Testis (tissue), 3 donors: ENCODE measurements around the gene KCTD14. TPM values are rescaled to one million over a fixed set of nuclear protein-coding genes. Genes with fewer than 3 reads are reported as not detected.
"Not testable (repeated sequence)": the region's sequence is repeated elsewhere in the genome, so short reads cannot be mapped to it uniquely, and the experiment has no call there.

ENCODE experiments used
- DNase-seq: peaks from one replicate; pipeline ENCODE4 v3.0.0-alpha.2; 2019
- H3K27ac ChIP-seq, 2 donors: fragments of 200-600 bp; sonication (generic); one replicate each; pipeline ENCODE4 v1.5.1; 2019
- H3K27me3 ChIP-seq: fragments of 200-600 bp; sonication (generic); one replicate; pipeline ENCODE4 v1.5.1; 2019
- H3K36me3 ChIP-seq: fragments of 200-600 bp; sonication (generic); one replicate; pipeline ENCODE4 v1.5.1; 2017; ENCODE audit warnings: low read depth; ENCODE audit errors: missing control alignments
- H3K4me1 ChIP-seq: fragments of 200-600 bp; sonication (generic); one replicate; pipeline ENCODE4 v1.5.1; 2019
- H3K4me3 ChIP-seq, 2 donors: fragments of 200-600 bp; sonication (generic); one replicate each; pipeline ENCODE4 v1.5.1; 2017 to 2019
- H3K9me3 ChIP-seq: fragments of 200-600 bp; sonication (generic); one replicate; pipeline ENCODE4 v1.5.1; 2017
- POLR2A ChIP-seq: fragments of 450-650 bp; IDR thresholded peaks from one replicate; pipeline ENCODE4 v1.6.1; 2017; ENCODE audit warnings: antibody characterized with exemption, mild to moderate bottlenecking, moderate library complexity
- WGBS, 2 donors: methylation state at CpG; one replicate each; pipeline ENCODE4 v1.1.5; 2018; 5-methylcytosine and 5-hydroxymethylcytosine counted together
- intact Hi-C: fragments of 100-400 bp; cut with DNase I; formaldehyde crosslinking; loops from one replicate; pipeline ENCODE4 v1.15.1; 2023; ENCODE audit warnings: low total_unique reads
- polyA plus RNA-seq: library from polyadenylated mRNA; stranded (reverse); fragments of 350-450 nt; fragmentation: Illumina TruSeq; extraction: RNeasy Lipid Tissue Mini Kit (QIAGEN cat#74804); gene quantifications from one replicate; pipeline ENCODE4 v1.2.3, GENCODE V29; 2014; ENCODE audit warnings: low read depth, low replicate concordance; ENCODE audit not compliant: insufficient read depth
- total RNA-seq, 2 donors: library from RNA; depleted of rRNA; stranded (reverse); fragments of >200 nt; gene quantifications; one replicate each; pipeline ENCODE4 v1.2.3, GENCODE V29; 2016
- TF ChIP-seq, protein P1 (sequence below), 3 experiments: fragments of 450-650 bp in 2 of 3; fragments of 200-600 bp in 1 of 3; sonication (generic) in 1 of 3; IDR thresholded peaks; one replicate each; pipeline ENCODE4 v1.5.1; 2016 to 2019; ENCODE audit warnings: antibody characterized with exemption in 3 of 3, mild to moderate bottlenecking in 2 of 3, moderate library complexity in 1 of 3

The KCTD14 gene
- total and polyA plus RNA-seq, 3 donors from 2014 or later, result 0.71 to 3.8 (median 1.4) TPM

DNA sequence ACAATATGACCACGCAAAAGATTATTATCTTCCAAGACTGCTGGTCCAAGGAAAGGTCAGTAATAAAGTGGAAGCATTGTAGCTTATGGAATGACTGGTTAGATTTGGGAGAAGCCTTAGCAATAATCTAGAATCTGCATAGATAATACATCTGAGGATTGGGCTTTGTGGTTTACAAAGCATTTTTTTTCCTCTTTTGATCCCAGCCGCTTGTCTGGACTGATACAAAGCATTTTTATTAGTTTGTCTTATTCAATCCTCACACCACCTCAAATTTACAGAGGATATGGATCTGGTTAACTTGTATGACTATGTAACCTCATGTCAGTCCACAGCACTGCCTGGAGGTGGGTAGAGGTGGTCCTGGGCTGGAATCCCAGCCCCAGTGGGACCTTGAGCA is 39.6 kb upstream of the KCTD14 start:
- H3K27me3 ChIP-seq, result no peaks in the 10 kb centered on the region
- H3K4me1 ChIP-seq, result peaks cover 12% of the 10 kb centered on the region
- DNase-seq, result no peak
- no peak for TF ChIP-seq POLR2A
- TF ChIP-seq, protein P1, sequence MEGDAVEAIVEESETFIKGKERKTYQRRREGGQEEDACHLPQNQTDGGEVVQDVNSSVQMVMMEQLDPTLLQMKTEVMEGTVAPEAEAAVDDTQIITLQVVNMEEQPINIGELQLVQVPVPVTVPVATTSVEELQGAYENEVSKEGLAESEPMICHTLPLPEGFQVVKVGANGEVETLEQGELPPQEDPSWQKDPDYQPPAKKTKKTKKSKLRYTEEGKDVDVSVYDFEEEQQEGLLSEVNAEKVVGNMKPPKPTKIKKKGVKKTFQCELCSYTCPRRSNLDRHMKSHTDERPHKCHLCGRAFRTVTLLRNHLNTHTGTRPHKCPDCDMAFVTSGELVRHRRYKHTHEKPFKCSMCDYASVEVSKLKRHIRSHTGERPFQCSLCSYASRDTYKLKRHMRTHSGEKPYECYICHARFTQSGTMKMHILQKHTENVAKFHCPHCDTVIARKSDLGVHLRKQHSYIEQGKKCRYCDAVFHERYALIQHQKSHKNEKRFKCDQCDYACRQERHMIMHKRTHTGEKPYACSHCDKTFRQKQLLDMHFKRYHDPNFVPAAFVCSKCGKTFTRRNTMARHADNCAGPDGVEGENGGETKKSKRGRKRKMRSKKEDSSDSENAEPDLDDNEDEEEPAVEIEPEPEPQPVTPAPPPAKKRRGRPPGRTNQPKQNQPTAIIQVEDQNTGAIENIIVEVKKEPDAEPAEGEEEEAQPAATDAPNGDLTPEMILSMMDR (IDR thresholded peaks at IDR 0.05), result no peak
- H3K27ac ChIP-seq, result no peak overlapping the region
- WGBS, 2 donors, result 74 to 75% methylated on average over 2 of the region's 2 CpGs
- no peaks in the 10 kb centered on the region for H3K9me3 ChIP-seq
- intact Hi-C loops, result no loop called here
- H3K36me3 ChIP-seq, result no peaks in the 10 kb centered on the region
- H3K4me3 ChIP-seq, result no peak overlapping the region

DNA sequence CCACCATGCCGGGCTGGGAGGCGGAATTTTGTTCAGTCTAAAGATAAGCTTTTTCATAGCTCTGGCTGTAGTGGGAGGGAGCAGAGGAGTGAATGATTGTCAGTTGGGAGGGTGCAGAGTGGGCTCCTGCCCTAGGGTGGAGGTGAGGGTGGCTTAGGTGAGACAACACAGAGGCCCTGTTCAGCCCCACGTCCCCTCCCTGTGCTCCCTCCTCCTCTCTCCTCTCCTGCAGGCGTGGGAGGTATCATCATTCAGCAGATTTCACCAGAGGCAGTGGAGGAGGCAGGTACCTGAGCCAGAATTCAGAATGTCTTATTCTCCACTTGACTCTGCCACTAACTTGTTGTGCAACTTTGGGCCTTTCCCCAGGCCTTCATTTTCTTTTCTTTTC is 38.8 kb upstream of the KCTD14 start:
- Histone ChIP-seq H3K27ac (peak overlapping the region in 1 of 2 donors; percentile 25), H3K27me3 (no peaks in the 10 kb centered on the region), H3K36me3 (no peaks in the 10 kb centered on the region), H3K4me3 (no peak overlapping the region), H3K4me1 (peaks cover 12% of the 10 kb centered on the region), H3K9me3 (no peaks in the 10 kb centered on the region)
- 60 to 69% methylated on average over 4 of the region's 4 CpGs for WGBS, 2 donors
- TF ChIP-seq POLR2A, result no peak
- TF ChIP-seq, protein P1 (IDR thresholded peaks at IDR 0.05), result no peak
- DNase-seq, result peak; percentile 29
- intact Hi-C loops, result no loop called here

DNA sequence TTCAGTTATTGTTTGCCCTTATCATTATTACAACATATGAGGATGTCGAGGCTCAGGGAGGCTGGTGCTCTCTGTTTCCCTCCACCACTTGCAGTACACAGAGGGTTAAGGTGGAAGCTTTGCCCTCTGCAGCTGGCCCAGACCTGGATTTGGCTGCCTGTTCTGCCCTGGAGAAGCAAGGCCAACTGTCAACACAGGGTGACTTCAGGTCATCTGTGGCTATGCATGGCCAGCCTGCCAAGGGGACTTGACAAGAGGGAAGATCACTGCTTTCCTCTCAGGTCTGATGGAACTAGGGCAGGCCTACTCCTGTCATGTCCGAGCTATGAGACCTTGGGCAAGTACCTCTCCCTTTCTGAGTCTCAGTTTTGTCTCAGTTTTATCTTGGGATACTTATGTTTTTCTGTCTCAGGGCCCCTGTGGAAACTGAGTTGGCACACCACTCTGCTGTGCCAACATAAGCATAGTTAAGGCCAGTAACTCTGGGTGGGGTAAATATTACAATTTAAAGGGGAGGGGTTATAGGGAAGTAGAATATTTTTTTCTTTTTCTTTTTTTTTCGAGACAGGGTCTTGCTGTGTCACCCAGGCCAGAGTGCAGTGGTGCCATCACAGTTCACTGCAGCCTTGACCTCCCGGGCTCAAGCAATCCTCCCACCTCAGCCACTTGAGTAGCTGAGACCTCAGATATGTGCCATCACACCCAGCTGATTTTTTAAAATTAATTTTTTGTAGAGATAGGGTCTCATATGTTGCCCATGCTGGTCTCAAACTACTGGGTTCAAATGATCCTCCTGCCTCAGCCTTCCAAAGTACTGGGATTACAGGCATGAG is 38.2 kb upstream of the KCTD14 start:
- no peaks in the 10 kb centered on the region for H3K36me3 ChIP-seq
- H3K4me1 ChIP-seq, result peaks cover 12% of the 10 kb centered on the region
- intact Hi-C loops, result no loop called here
- 57 to 62% methylated on average over 4 of the region's 4 CpGs for WGBS, 2 donors
- TF ChIP-seq, protein P1 (IDR thresholded peaks at IDR 0.05), result no peak
- TF ChIP-seq POLR2A, result no peak
- no peaks in the 10 kb centered on the region for H3K27me3 ChIP-seq
- no peaks in the 10 kb centered on the region for H3K9me3 ChIP-seq
- peak overlapping the region in 1 of 2 donors; percentile 25 for H3K27ac ChIP-seq
- DNase-seq, result peak; percentile 50
- H3K4me3 ChIP-seq, result no peak overlapping the region

DNA sequence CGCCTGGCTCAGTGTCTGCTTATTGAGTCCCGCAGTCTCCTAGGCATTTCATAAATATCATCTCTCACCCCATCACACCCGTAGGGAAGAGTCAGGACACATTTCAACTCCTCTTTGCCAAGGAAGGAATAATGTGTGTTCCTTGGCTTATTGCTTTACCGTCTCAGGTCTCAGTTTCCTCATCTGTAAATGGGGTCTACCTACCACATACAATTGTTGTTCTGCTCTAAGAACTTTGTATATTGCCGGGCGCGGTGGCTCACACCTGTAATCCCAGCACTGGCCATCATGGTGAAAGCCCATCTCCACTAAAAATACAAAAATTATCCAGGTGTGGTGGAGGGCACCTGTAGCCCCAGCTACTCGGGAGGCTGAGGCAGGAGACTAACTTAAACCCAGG is 37.5 kb upstream of the KCTD14 start:
- WGBS, 2 donors, result 94 to 95% methylated on average over 8 of the region's 8 CpGs
- intact Hi-C loops, result no loop called here
- H3K4me1 ChIP-seq, result peaks cover 12% of the 10 kb centered on the region
- no peak overlapping the region for H3K4me3 ChIP-seq
- H3K9me3 ChIP-seq, result no peaks in the 10 kb centered on the region
- H3K27me3 ChIP-seq, result no peaks in the 10 kb centered on the region
- no peaks in the 10 kb centered on the region for H3K36me3 ChIP-seq
- no peak for TF ChIP-seq POLR2A
- TF ChIP-seq, protein P1 (IDR thresholded peaks at IDR 0.05), result no peak
- H3K27ac ChIP-seq, result no peak overlapping the region
- no peak for DNase-seq

DNA sequence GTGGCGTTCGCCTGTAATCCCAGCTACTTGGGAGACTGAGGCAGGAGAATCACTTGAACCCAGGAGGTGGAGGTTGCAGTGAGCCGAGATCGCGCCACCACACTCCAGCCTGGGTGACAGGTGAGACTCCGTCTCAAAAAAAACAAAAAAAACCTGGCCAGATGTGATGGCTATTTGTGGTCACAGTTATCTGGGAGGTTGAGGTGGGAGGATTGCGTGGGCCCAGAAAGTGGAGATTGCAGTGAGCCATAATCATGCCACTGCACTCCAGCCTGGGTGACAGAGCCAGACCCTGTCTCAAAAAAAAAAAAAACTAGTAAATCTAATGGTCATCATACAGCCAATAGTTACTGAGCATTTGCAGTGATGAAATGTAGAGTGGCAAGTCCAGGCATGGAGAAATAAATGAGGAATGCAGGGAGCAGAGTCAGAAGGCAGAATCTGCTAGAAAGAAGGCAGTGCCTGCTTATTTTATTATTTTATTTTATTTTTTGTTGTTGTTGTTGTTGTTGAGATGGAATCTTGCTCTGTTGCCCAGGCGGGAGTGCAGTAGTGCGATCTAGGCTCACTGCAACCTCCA is 36.8 kb upstream of the KCTD14 start:
- DNase-seq, H3K9me3 ChIP-seq, H3K27me3 ChIP-seq, H3K27ac ChIP-seq, intact Hi-C loops, H3K36me3 ChIP-seq, H3K4me3 ChIP-seq: not testable (repeated sequence)
- WGBS, 2 donors, result 87 to 89% methylated on average over 9 of the region's 9 CpGs
- H3K4me1 ChIP-seq, result peaks cover 12% of the 10 kb centered on the region
